K562 (cell line): ENCODE measurements around the gene CCND3. TPM values are rescaled to one million over a fixed set of nuclear protein-coding genes. Genes with fewer than 3 reads are reported as not detected.
A peak's percentile ranks its signal among the peaks of the same experiment; 100 is the strongest.

Experiments
- BCL6 ChIP-seq: fragments of 250-450 bp; sonication (Bioruptor Pico); IDR thresholded peaks from 2 replicates; pipeline ENCODE4 v1.4.0; 2020
- CBFA2T3 ChIP-seq: fragments of 450-650 bp; IDR thresholded peaks from 2 replicates; pipeline ENCODE4 v1.6.1; 2017
- EP300 ChIP-seq: IDR thresholded peaks from 2 replicates; pipeline ENCODE4 v1.6.1; 2012; ENCODE audit warnings: low read length, improper control_type of control experiment
- FOXA1 ChIP-seq: fragments of 450-650 bp; IDR thresholded peaks from 2 replicates; pipeline ENCODE4 v1.6.1; 2016; ENCODE audit warnings: mild to moderate bottlenecking, borderline replicate concordance
- GTF2A2 ChIP-seq: IDR thresholded peaks from 2 replicates; pipeline ENCODE4 v1.6.1; 2016; ENCODE audit warnings: mild to moderate bottlenecking, missing genetic modification characterization, missing compliant biosample characterization
- HEY1 ChIP-seq: fragments of 250-450 bp; sonication (Bioruptor Pico); IDR thresholded peaks from 2 replicates; pipeline ENCODE4 v1.5.0; 2020; ENCODE audit warnings: mild to moderate bottlenecking, moderate library complexity, borderline replicate concordance
- HNRNPUL1 ChIP-seq: fragments of 200-400 bp; formaldehyde crosslinking; IDR thresholded peaks from 2 replicates; pipeline ENCODE4 v1.6.1; 2017; ENCODE audit warnings: low read length
- KDM1A ChIP-seq, 2 experiments: fragments of 450-650 bp; IDR thresholded peaks; 2 replicates each; pipeline ENCODE4 v1.6.1; 2016; ENCODE audit warnings: mild to moderate bottlenecking in 2 of 2
- MAFK ChIP-seq: IDR thresholded peaks from 2 replicates; pipeline ENCODE4 v1.6.1; 2011; ENCODE audit warnings: low read length, improper control_type of control experiment
- MCM2 ChIP-seq: fragments of 450-650 bp; IDR thresholded peaks from 2 replicates; pipeline ENCODE4 v1.6.1; 2017; ENCODE audit warnings: low read depth, mild to moderate bottlenecking
- MYC ChIP-seq, 2 experiments: fragments of 250-450 bp in 1 of 2; sonication (Bioruptor Pico) in 1 of 2; IDR thresholded peaks; 2 replicates each; pipeline versions ENCODE4 v1.5.1 to v1.6.1; 2012 to 2021; ENCODE audit warnings: low read depth in 2 of 2, borderline replicate concordance in 1 of 2, improper control_type of control experiment in 1 of 2, low read length in 1 of 2, mild to moderate bottlenecking in 1 of 2, moderate library complexity in 1 of 2
- NCOA1 ChIP-seq: fragments of 450-650 bp; IDR thresholded peaks from 2 replicates; pipeline ENCODE4 v1.6.1; 2016; ENCODE audit warnings: low read depth
- POLR2G ChIP-seq: fragments of 200-400 bp; formaldehyde crosslinking; IDR thresholded peaks from 2 replicates; pipeline ENCODE4 v1.6.1; 2017; ENCODE audit warnings: low read depth, mild to moderate bottlenecking, antibody characterized with exemption, low read length, moderate library complexity
- RFX1 ChIP-seq: fragments of 450-650 bp; IDR thresholded peaks from 2 replicates; pipeline ENCODE4 v1.6.1; 2016; ENCODE audit warnings: mild to moderate bottlenecking, moderate library complexity
- SIRT6 ChIP-seq: IDR thresholded peaks from one replicate; pipeline ENCODE4 v1.6.1; 2012; ENCODE audit warnings: low read depth, mild to moderate bottlenecking, control low read depth, inconsistent platforms, low read length, moderate library complexity
- SMARCA4 ChIP-seq: fragments of 450-650 bp; IDR thresholded peaks from 2 replicates; pipeline ENCODE4 v1.6.1; 2016
- SRSF7 ChIP-seq: fragments of 200-400 bp; formaldehyde crosslinking; optimal IDR thresholded peaks from 2 replicates; pipeline ENCODE3; 2017; ENCODE audit warnings: mild to moderate bottlenecking, low read depth, low read length
- SUPT5H ChIP-seq: fragments of 450-650 bp; IDR thresholded peaks from 2 replicates; pipeline ENCODE4 v1.6.1; 2016
- TBL1XR1 ChIP-seq, 2 experiments: IDR thresholded peaks; 2 replicates each; pipeline ENCODE4 v1.6.1; 2012; ENCODE audit warnings: improper control_type of control experiment in 2 of 2, low read length in 2 of 2, mild to moderate bottlenecking in 1 of 2
- THRAP3 ChIP-seq: fragments of 450-650 bp; IDR thresholded peaks from 2 replicates; pipeline ENCODE4 v1.6.1; 2016; ENCODE audit warnings: mild to moderate bottlenecking, inconsistent platforms, borderline replicate concordance
- XRCC3 ChIP-seq: fragments of 450-650 bp; IDR thresholded peaks from 2 replicates; pipeline ENCODE4 v1.6.1; 2017; ENCODE audit warnings: mild to moderate bottlenecking, moderate library complexity
- XRCC5 ChIP-seq: fragments of 200-400 bp; formaldehyde crosslinking; IDR thresholded peaks from 2 replicates; pipeline ENCODE4 v1.6.1; 2017; ENCODE audit warnings: low read depth, mild to moderate bottlenecking, low read length
- ZC3H8 ChIP-seq: fragments of 450-650 bp; IDR thresholded peaks from 2 replicates; pipeline ENCODE4 v1.6.1; 2017
- ZNF253 ChIP-seq: fragments of 250-450 bp; sonication (Bioruptor Pico); conservative IDR thresholded peaks from 2 replicates; pipeline ENCODE4 v1.6.1; 2021; ENCODE audit warnings: mild to moderate bottlenecking
- ZNF584 ChIP-seq: fragments of 200-800 bp; sonication (Bioruptor generic); IDR thresholded peaks from 2 replicates; pipeline ENCODE4 v1.6.1; 2016; ENCODE audit warnings: low read depth, mild to moderate bottlenecking, missing genetic modification characterization, missing compliant biosample characterization
- ZNF79 ChIP-seq: fragments of 250-450 bp; sonication (Bioruptor Pico); IDR thresholded peaks from 2 replicates; pipeline ENCODE4 v1.4.0; 2020; ENCODE audit warnings: low read depth, mild to moderate bottlenecking, moderate library complexity
- polyA plus RNA-seq, 8 experiments: library from polyadenylated mRNA; depleted of rRNA in 4 of 8; stranded (reverse) in 5 of 8; unstranded in 3 of 8; fragments of >200 nt; fragmentation: Nextera tagmentation in 2 of 8; fragmentation: Illumina TruSeq in 1 of 8; extraction: Ambion mirVana in 2 of 8; extraction: Trizol in 1 of 8; gene quantifications; 2 replicates each; pipeline versions ENCODE4 v1.2.1 to v1.2.3, GENCODE V29; 2011 to 2014; ENCODE audit warnings: inconsistent platforms in 1 of 8, missing spikeins in 1 of 8
- total RNA-seq, 7 experiments: library from RNA; depleted of rRNA in 6 of 7; stranded (reverse); fragments of >200 nt in 6 of 7; fragmentation: Illumina TruSeq in 2 of 7; extraction: Trizol in 2 of 7; gene quantifications; 2 replicates each; pipeline versions ENCODE4 v1.2.1 to v1.2.3, GENCODE V29; 2011 to 2021; ENCODE audit warnings: low replicate concordance in 1 of 7
- TF ChIP-seq, protein P1 (sequence below): IDR thresholded peaks from 2 replicates; pipeline ENCODE4 v1.6.1; 2011; ENCODE audit warnings: borderline replicate concordance, low read depth, mild to moderate bottlenecking, moderate library complexity, low read length; ENCODE audit not compliant: insufficient read depth, poor library complexity, severe bottlenecking
- TF ChIP-seq, protein P2 (sequence below): IDR thresholded peaks from 3 replicates; pipeline ENCODE4 v1.6.1; 2011; ENCODE audit warnings: borderline replicate concordance, mild to moderate bottlenecking; ENCODE audit not compliant: insufficient read length, insufficient read depth
- TF ChIP-seq, protein P3 (sequence below): sonication (generic); formaldehyde crosslinking; IDR thresholded peaks from 2 replicates; pipeline ENCODE4 v1.8.1; 2023; ENCODE audit warnings: mild to moderate bottlenecking, missing genetic modification reagents

Gene CCND3
- total and polyA plus RNA-seq, 9 of the 15 experiments (the other 6 are each of a cell fraction or from before 2014, with no cell fraction given), result 21.5 to 204 (median 97.4) TPM

DNA sequence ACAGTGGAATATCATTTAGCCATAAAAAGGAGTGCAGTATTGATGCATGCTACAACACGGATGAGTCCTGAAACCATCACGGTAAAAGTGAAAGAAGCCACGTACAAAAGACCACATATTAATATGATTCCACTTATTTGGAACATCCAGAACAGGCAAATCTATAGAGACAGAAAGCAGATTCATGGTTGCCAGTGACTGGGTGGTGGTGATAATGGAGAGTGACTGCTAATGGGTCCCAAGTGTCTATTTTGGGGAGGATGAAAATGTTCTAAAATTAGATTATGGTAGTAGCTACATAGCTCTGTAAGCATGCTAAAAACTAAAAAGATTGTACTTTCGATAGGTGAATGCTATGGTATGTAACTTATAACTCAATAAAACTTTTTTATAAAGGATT, 18.4 kb upstream of the CCND3 start (continued):
- TF ChIP-seq, protein P1, sequence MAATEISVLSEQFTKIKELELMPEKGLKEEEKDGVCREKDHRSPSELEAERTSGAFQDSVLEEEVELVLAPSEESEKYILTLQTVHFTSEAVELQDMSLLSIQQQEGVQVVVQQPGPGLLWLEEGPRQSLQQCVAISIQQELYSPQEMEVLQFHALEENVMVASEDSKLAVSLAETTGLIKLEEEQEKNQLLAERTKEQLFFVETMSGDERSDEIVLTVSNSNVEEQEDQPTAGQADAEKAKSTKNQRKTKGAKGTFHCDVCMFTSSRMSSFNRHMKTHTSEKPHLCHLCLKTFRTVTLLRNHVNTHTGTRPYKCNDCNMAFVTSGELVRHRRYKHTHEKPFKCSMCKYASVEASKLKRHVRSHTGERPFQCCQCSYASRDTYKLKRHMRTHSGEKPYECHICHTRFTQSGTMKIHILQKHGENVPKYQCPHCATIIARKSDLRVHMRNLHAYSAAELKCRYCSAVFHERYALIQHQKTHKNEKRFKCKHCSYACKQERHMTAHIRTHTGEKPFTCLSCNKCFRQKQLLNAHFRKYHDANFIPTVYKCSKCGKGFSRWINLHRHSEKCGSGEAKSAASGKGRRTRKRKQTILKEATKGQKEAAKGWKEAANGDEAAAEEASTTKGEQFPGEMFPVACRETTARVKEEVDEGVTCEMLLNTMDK, result no peak
- peak; percentile 49; the same call in 1 of the 2 replicates for TF ChIP-seq EP300
- TF ChIP-seq ZNF79, result no peak
- TF ChIP-seq ZNF253 (CRISPR knock-in tag), result no peak
- TF ChIP-seq, protein P2, sequence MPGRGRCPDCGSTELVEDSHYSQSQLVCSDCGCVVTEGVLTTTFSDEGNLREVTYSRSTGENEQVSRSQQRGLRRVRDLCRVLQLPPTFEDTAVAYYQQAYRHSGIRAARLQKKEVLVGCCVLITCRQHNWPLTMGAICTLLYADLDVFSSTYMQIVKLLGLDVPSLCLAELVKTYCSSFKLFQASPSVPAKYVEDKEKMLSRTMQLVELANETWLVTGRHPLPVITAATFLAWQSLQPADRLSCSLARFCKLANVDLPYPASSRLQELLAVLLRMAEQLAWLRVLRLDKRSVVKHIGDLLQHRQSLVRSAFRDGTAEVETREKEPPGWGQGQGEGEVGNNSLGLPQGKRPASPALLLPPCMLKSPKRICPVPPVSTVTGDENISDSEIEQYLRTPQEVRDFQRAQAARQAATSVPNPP, result no peak
- no peak for TF ChIP-seq XRCC3
- TF ChIP-seq SRSF7, result no peak
- no peak for TF ChIP-seq SUPT5H
- no peak for TF ChIP-seq BCL6 (CRISPR knock-in tag)
- peak; percentile 26; the same call in 1 of the 2 replicates for TF ChIP-seq SMARCA4
- TF ChIP-seq CBFA2T3, result peak; percentile 80
- no peak for TF ChIP-seq MYC (IDR thresholded peaks at IDR 0.05; ENCODE audit: low read depth, low read length)
- no peak for TF ChIP-seq MYC (CRISPR knock-in tag; IDR thresholded peaks at IDR 0.05; ENCODE audit: borderline replicate concordance, low read depth)
- TF ChIP-seq, protein P3, sequence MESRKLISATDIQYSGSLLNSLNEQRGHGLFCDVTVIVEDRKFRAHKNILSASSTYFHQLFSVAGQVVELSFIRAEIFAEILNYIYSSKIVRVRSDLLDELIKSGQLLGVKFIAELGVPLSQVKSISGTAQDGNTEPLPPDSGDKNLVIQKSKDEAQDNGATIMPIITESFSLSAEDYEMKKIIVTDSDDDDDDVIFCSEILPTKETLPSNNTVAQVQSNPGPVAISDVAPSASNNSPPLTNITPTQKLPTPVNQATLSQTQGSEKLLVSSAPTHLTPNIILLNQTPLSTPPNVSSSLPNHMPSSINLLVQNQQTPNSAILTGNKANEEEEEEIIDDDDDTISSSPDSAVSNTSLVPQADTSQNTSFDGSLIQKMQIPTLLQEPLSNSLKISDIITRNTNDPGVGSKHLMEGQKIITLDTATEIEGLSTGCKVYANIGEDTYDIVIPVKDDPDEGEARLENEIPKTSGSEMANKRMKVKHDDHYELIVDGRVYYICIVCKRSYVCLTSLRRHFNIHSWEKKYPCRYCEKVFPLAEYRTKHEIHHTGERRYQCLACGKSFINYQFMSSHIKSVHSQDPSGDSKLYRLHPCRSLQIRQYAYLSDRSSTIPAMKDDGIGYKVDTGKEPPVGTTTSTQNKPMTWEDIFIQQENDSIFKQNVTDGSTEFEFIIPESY (CRISPR knock-in tag), result no peak
- no peak for TF ChIP-seq XRCC5
- no peak for TF ChIP-seq HEY1 (CRISPR knock-in tag)
- no peak for TF ChIP-seq GTF2A2 (tag)
- TF ChIP-seq SIRT6, result no peak
- no peak for TF ChIP-seq RFX1
- TF ChIP-seq POLR2G, result no peak
- peak in 1 of 2 experiments; percentile 56; a peak in 1 of 4 replicates for TF ChIP-seq TBL1XR1 (IDR thresholded peaks at IDR 0.05; ENCODE audit: low read length in 2 of 2)
- no peak for TF ChIP-seq FOXA1
- no peak for TF ChIP-seq HNRNPUL1
- no peak for TF ChIP-seq MAFK
- TF ChIP-seq THRAP3, result no peak
- TF ChIP-seq ZC3H8, result no peak
- no peak for TF ChIP-seq KDM1A (IDR thresholded peaks at IDR 0.05)
- TF ChIP-seq ZNF584 (CRISPR knock-in tag), result no peak
- TF ChIP-seq MCM2, result no peak
- no peak for TF ChIP-seq NCOA1
